IPS-20b (cell line): ENCODE data around the gene ADCY3.

Experiments
- H3K27ac ChIP-seq: one replicate; pipeline ENCODE4 v1.5.1; 2013; ENCODE audit warnings: low read length
- H3K27me3 ChIP-seq: 2 replicates; pipeline ENCODE4 v1.6.1; 2013; ENCODE audit warnings: mild to moderate bottlenecking, low read length, inconsistent platforms; ENCODE audit not compliant: insufficient read depth
- H3K36me3 ChIP-seq: 2 replicates; pipeline ENCODE4 v1.6.1; 2013; ENCODE audit warnings: low read depth, mild to moderate bottlenecking, inconsistent platforms, low read length, moderate library complexity; ENCODE audit not compliant: insufficient read depth
- H3K4me1 ChIP-seq: 2 replicates; pipeline ENCODE4 v1.6.1; 2013; ENCODE audit warnings: mild to moderate bottlenecking, control low read depth, inconsistent platforms, low read length, moderate library complexity; ENCODE audit not compliant: insufficient read depth
- H3K4me3 ChIP-seq: 2 replicates; pipeline ENCODE4 v1.5.1; 2013; ENCODE audit warnings: mild to moderate bottlenecking, low read length, inconsistent platforms
- H3K9ac ChIP-seq: 2 replicates; pipeline ENCODE4 v1.6.1; 2013; ENCODE audit warnings: low read depth, mild to moderate bottlenecking, inconsistent platforms, low read length, moderate library complexity
- H3K9me3 ChIP-seq: 2 replicates; pipeline ENCODE4 v1.6.1; 2013; ENCODE audit warnings: mild to moderate bottlenecking, low read depth, low read length, inconsistent platforms; ENCODE audit not compliant: insufficient read depth

ADCY3 gene

GRCh38 chr2:24920098-24920808, at the start of gene ADCY3:
TSS of gene ADCY3 (minus strand) at chr2:24920237. CDS start at chr2:24918987, 1,250 bp downstream.
- peak within 1 kb of the TSS; percentile 66 for H3K4me3 ChIP-seq
- peaks cover 16% of the 10 kb centered on the region for H3K27me3 ChIP-seq
- H3K4me1 ChIP-seq: 0 out of 2 replicates have a peak, but pooled peaks cover 3% of the 10 kb centered on the region
- H3K9me3 ChIP-seq: no peaks in the 10 kb centered on the region
- peaks cover 4% of the 10 kb centered on the region; the same call in 1 of the 2 replicates for H3K36me3 ChIP-seq
- peak within 1 kb of the TSS; percentile 14; the same call in 1 of the 2 replicates for H3K9ac ChIP-seq
- no peak within 1 kb of the TSS for H3K27ac ChIP-seq

GRCh38 chr2:24969784-24970183, 49.7 kb upstream of the ADCY3 start:
- Histone ChIP-seq H3K9ac (no peak overlapping the region), H3K4me3 (no peak overlapping the region), H3K4me1 (no peaks in the 10 kb centered on the region), H3K9me3 (no peaks in the 10 kb centered on the region), H3K27ac (no peak overlapping the region), H3K36me3 (peaks cover 17% of the 10 kb centered on the region; the same call in 1 of the 2 replicates), H3K27me3 (no peaks in the 10 kb centered on the region)

GRCh38 chr2:24961903-24962302, 41.9 kb upstream of the ADCY3 start:
- no peaks in the 10 kb centered on the region for H3K9me3 ChIP-seq
- H3K4me3 ChIP-seq: no peak overlapping the region
- H3K9ac ChIP-seq: no peak overlapping the region; the same call in 1 of the 2 replicates
- no peaks in the 10 kb centered on the region for H3K27me3 ChIP-seq
- peaks cover 6% of the 10 kb centered on the region for H3K4me1 ChIP-seq
- no peak overlapping the region for H3K27ac ChIP-seq
- H3K36me3 ChIP-seq: peaks cover 71% of the 10 kb centered on the region

- no peak overlapping the region for H3K9ac ChIP-seq
- H3K36me3 ChIP-seq: peaks cover 76% of the 10 kb centered on the region
Observed at GRCh38 chr2:24959761-24960160, 39.7 kb upstream of the ADCY3 start.

GRCh38 chr2:24958411-24958935, 38.4 kb upstream of the ADCY3 start:
- Histone ChIP-seq H3K9me3 (no peaks in the 10 kb centered on the region), H3K4me3 (no peak overlapping the region), H3K36me3 (peaks cover 73% of the 10 kb centered on the region), H3K9ac (no peak overlapping the region), H3K27me3 (no peaks in the 10 kb centered on the region), H3K4me1 (peaks cover 6% of the 10 kb centered on the region), H3K27ac (no peak overlapping the region)

More at GRCh38 chr2:24959761-24960160, 39.7 kb upstream of the ADCY3 start:
- H3K27me3 ChIP-seq: no peaks in the 10 kb centered on the region
- no peaks in the 10 kb centered on the region for H3K9me3 ChIP-seq
- H3K4me3 ChIP-seq: no peak overlapping the region
- H3K4me1 ChIP-seq: peaks cover 6% of the 10 kb centered on the region
- H3K27ac ChIP-seq: no peak overlapping the region

GRCh38 chr2:24957976-24958375, 37.9 kb upstream of the ADCY3 start:
- Histone ChIP-seq H3K36me3 (peaks cover 68% of the 10 kb centered on the region), H3K27me3 (no peaks in the 10 kb centered on the region), H3K27ac (no peak overlapping the region), H3K4me3 (no peak overlapping the region), H3K9ac (no peak overlapping the region), H3K9me3 (no peaks in the 10 kb centered on the region), H3K4me1 (peaks cover 5% of the 10 kb centered on the region)

- H3K9ac ChIP-seq: no peak overlapping the region
- no peak overlapping the region for H3K27ac ChIP-seq
- H3K36me3 ChIP-seq: peaks cover 68% of the 10 kb centered on the region
- H3K9me3 ChIP-seq: no peaks in the 10 kb centered on the region
- no peaks in the 10 kb centered on the region for H3K4me1 ChIP-seq
- H3K4me3 ChIP-seq: no peak overlapping the region
- H3K27me3 ChIP-seq: no peaks in the 10 kb centered on the region
Observed at GRCh38 chr2:24957221-24957620, 37.2 kb upstream of the ADCY3 start.

GRCh38 chr2:24955921-24956320, 35.9 kb upstream of the ADCY3 start:
- H3K9ac ChIP-seq: no peak overlapping the region
- H3K36me3 ChIP-seq: peaks cover 64% of the 10 kb centered on the region
- no peak overlapping the region for H3K4me3 ChIP-seq
- H3K27me3 ChIP-seq: no peaks in the 10 kb centered on the region
- no peak overlapping the region for H3K27ac ChIP-seq
- no peaks in the 10 kb centered on the region for H3K9me3 ChIP-seq
- no peaks in the 10 kb centered on the region for H3K4me1 ChIP-seq

- Histone ChIP-seq H3K36me3 (peaks cover 59% of the 10 kb centered on the region), H3K9me3 (no peaks in the 10 kb centered on the region), H3K9ac (no peak overlapping the region)
Observed at GRCh38 chr2:24955232-24955631, 35.2 kb upstream of the ADCY3 start.

GRCh38 chr2:24950102-24950501, 30.1 kb upstream of the ADCY3 start:
- H3K27me3 ChIP-seq: no peaks in the 10 kb centered on the region
- H3K9ac ChIP-seq: no peak overlapping the region
- H3K27ac ChIP-seq: no peak overlapping the region
- H3K4me1 ChIP-seq: no peaks in the 10 kb centered on the region
- H3K9me3 ChIP-seq: no peaks in the 10 kb centered on the region
- peaks cover 43% of the 10 kb centered on the region for H3K36me3 ChIP-seq
- no peak overlapping the region for H3K4me3 ChIP-seq

More at GRCh38 chr2:24955232-24955631, 35.2 kb upstream of the ADCY3 start:
- H3K4me3 ChIP-seq: no peak overlapping the region
- H3K27me3 ChIP-seq: no peaks in the 10 kb centered on the region
- no peak overlapping the region for H3K27ac ChIP-seq
- H3K4me1 ChIP-seq: no peaks in the 10 kb centered on the region

- H3K9me3 ChIP-seq: no peaks in the 10 kb centered on the region
- no peak overlapping the region for H3K27ac ChIP-seq
- no peak overlapping the region for H3K9ac ChIP-seq
- H3K27me3 ChIP-seq: no peaks in the 10 kb centered on the region
- H3K4me3 ChIP-seq: no peak overlapping the region
- peaks cover 34% of the 10 kb centered on the region for H3K36me3 ChIP-seq
- H3K4me1 ChIP-seq: no peaks in the 10 kb centered on the region
Observed at GRCh38 chr2:24948506-24948905, 28.5 kb upstream of the ADCY3 start.

- Histone ChIP-seq H3K27me3 (no peaks in the 10 kb centered on the region), H3K4me1 (no peaks in the 10 kb centered on the region), H3K36me3 (peaks cover 34% of the 10 kb centered on the region), H3K9ac (no peak overlapping the region), H3K27ac (no peak overlapping the region), H3K4me3 (no peak overlapping the region), H3K9me3 (no peaks in the 10 kb centered on the region)
Observed at GRCh38 chr2:24947561-24948157, 27.6 kb upstream of the ADCY3 start.
